ENCODE measurements around the gene RAB11FIP5.

The RAB11FIP5 gene

DNA sequence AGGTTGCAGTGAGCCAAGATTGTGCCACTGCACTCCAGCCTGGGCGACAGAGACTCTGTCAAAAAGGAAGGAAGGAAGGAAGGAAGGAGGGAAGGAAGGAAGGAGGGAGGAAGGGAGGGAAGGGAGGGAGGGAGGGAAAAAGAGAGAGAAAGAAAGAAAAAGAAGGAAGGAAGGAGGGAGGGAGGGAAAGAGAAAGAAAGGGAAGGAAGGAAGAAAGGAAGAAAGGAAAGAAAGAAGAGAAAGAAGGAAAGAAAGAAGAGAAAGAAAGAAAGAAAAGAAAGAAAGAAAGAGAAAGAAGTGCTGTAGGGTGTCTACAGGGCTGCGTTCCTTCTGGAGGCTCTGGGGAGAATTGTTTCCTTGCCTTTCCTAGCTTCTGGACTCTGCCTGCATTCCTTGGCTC, 22.5 kb upstream of the RAB11FIP5 start:
- H3K56ac ChIP-seq (ENCODE audit: low read length) = no peak overlapping the region
- no peak for DNase-seq
- H2BK120ac ChIP-seq (ENCODE audit: low read depth, low read length) = no peak overlapping the region
- H3K23ac ChIP-seq (ENCODE audit: low read length) = no peak overlapping the region
- H3K79me2 ChIP-seq (ENCODE audit: control insufficient read depth, insufficient read depth, low read length) = no peaks in the 10 kb centered on the region
- H3K9ac ChIP-seq (ENCODE audit: low read length) = no peak overlapping the region
- no peak overlapping the region for H2AK5ac ChIP-seq (ENCODE audit: low read length)
- H3K4ac ChIP-seq (ENCODE audit: low read depth, low read length) = no peak overlapping the region
- no peak overlapping the region for H3K18ac ChIP-seq (ENCODE audit: low read length)
- WGBS (ENCODE audit: extremely low coverage, insufficient coverage, low lambda C conversion rate) = no CpG with 5 or more reads among the region's 2 CpGs
- no peaks in the 10 kb centered on the region for H3K79me1 ChIP-seq (ENCODE audit: low read length)
- no peak overlapping the region for H4K5ac ChIP-seq (ENCODE audit: low read length)
- H4K8ac ChIP-seq (ENCODE audit: low read depth, low read length) = no peak overlapping the region
- H3K4me1 ChIP-seq (ENCODE audit: control insufficient read depth, low read depth, low read length) = no peaks in the 10 kb centered on the region
- no peak overlapping the region for H2BK15ac ChIP-seq (replicated peaks; ENCODE audit: low read depth)
- H3K27ac ChIP-seq (ENCODE audit: low read depth, low read length) = no peak overlapping the region
- no peaks in the 10 kb centered on the region for H3K27me3 ChIP-seq (ENCODE audit: insufficient read depth, low read length, poor library complexity)
- H3K4me3 ChIP-seq (ENCODE audit: low read length) = no peak overlapping the region
- H2BK5ac ChIP-seq (ENCODE audit: low read length) = no peak overlapping the region
- no peaks in the 10 kb centered on the region for H3K36me3 ChIP-seq (ENCODE audit: control insufficient read depth, insufficient read depth, low read length)
- no peak overlapping the region for H3K4me2 ChIP-seq (ENCODE audit: low read length)

DNA sequence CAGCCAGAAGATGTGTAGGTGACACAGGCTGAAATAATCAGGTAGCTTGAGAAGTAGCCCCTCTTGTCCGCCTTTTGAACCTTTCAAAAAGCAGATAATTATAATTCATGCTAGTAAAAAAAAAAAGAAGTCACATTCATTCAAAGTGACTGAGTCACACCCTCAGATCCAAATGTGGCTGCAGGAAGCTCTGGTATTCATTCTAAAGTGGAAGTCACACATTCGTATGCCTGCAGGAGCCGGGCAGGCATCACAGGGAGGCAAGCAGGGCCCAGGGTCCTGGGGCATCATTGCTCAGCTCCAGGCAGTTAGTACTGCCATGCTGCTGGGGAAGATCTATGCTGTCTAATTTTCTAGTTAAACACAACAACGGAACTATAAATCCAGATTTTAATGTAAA, 21.7 kb upstream of the RAB11FIP5 start:
- Histone ChIP-seq H3K4me3 (ENCODE audit: low read length) (no peak overlapping the region), H4K8ac (ENCODE audit: low read depth, low read length) (no peak overlapping the region), H3K4ac (ENCODE audit: low read depth, low read length) (no peak overlapping the region), H2BK15ac (replicated peaks; ENCODE audit: low read depth) (no peak overlapping the region), H2BK5ac (ENCODE audit: low read length) (no peak overlapping the region), H3K9ac (ENCODE audit: low read length) (no peak overlapping the region), H2AK5ac (ENCODE audit: low read length) (no peak overlapping the region), H3K36me3 (ENCODE audit: control insufficient read depth, insufficient read depth, low read length) (no peaks in the 10 kb centered on the region), H3K4me1 (ENCODE audit: control insufficient read depth, low read depth, low read length) (no peaks in the 10 kb centered on the region), H2BK120ac (ENCODE audit: low read depth, low read length) (no peak overlapping the region), H3K79me1 (ENCODE audit: low read length) (no peaks in the 10 kb centered on the region), H3K56ac (ENCODE audit: low read length) (no peak overlapping the region), H4K5ac (ENCODE audit: low read length) (no peak overlapping the region), H3K23ac (ENCODE audit: low read length) (no peak overlapping the region), H3K4me2 (ENCODE audit: low read length) (no peak overlapping the region), H3K79me2 (ENCODE audit: control insufficient read depth, insufficient read depth, low read length) (no peaks in the 10 kb centered on the region), H3K18ac (ENCODE audit: low read length) (no peak overlapping the region), H3K27me3 (ENCODE audit: insufficient read depth, low read length, poor library complexity) (no peaks in the 10 kb centered on the region), H3K27ac (ENCODE audit: low read depth, low read length) (no peak overlapping the region)
- 83% methylated on average over 1 of the region's 4 CpGs for WGBS (ENCODE audit: extremely low coverage, insufficient coverage, low lambda C conversion rate)
- DNase-seq = peak; percentile 40

DNA sequence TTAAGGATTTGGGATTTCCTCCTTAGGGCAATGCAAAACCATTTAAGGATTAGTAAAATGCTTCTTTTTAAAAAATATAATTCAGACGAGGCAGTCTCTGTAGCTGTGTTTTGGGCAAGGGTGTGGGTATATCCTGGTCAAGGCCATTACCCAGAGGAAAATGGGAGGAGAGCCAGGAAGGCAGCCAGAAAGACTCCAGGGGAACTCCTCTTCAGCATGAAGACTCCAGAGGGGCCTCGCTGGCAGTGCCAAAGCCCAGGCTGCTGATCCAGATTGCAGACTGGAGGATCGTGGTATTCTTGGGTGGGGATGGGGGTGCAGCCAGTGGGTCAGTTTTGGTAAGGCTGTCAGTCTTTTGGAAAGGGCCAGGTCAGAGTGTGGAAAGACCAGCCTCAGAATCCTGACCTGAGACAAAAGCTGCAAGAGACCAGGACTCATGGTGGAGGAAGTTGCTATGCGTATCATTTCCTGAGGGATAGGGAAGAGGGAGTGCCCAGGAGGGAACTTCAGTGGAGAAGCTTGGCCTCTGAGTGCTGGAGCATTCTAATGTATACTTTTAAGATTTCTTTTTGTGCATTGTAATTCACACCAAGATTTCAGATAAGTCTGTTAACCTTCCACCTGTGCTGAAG, 20.9 kb upstream of the RAB11FIP5 start:
- no peak overlapping the region for H2BK5ac ChIP-seq (ENCODE audit: low read length)
- no peak overlapping the region for H2BK120ac ChIP-seq (ENCODE audit: low read depth, low read length)
- H4K8ac ChIP-seq (ENCODE audit: low read depth, low read length) = no peak overlapping the region
- H3K79me2 ChIP-seq (ENCODE audit: control insufficient read depth, insufficient read depth, low read length) = no peaks in the 10 kb centered on the region
- H3K4me3 ChIP-seq (ENCODE audit: low read length) = no peak overlapping the region
- H3K4ac ChIP-seq (ENCODE audit: low read depth, low read length) = no peak overlapping the region
- no peaks in the 10 kb centered on the region for H3K36me3 ChIP-seq (ENCODE audit: control insufficient read depth, insufficient read depth, low read length)
- no peaks in the 10 kb centered on the region for H3K79me1 ChIP-seq (ENCODE audit: low read length)
- no peak overlapping the region for H2BK15ac ChIP-seq (replicated peaks; ENCODE audit: low read depth)
- no peak overlapping the region for H3K23ac ChIP-seq (ENCODE audit: low read length)
- no peaks in the 10 kb centered on the region for H3K27me3 ChIP-seq (ENCODE audit: insufficient read depth, low read length, poor library complexity)
- H2AK5ac ChIP-seq (ENCODE audit: low read length) = no peak overlapping the region
- H4K5ac ChIP-seq (ENCODE audit: low read length) = no peak overlapping the region
- H3K4me1 ChIP-seq (ENCODE audit: control insufficient read depth, low read depth, low read length) = no peaks in the 10 kb centered on the region
- no peak overlapping the region for H3K9ac ChIP-seq (ENCODE audit: low read length)
- H3K56ac ChIP-seq (ENCODE audit: low read length) = peak overlapping the region; percentile 15
- H3K18ac ChIP-seq (ENCODE audit: low read length) = no peak overlapping the region
- no CpG with 5 or more reads among the region's 4 CpGs for WGBS (ENCODE audit: extremely low coverage, insufficient coverage, low lambda C conversion rate)
- H3K4me2 ChIP-seq (ENCODE audit: low read length) = no peak overlapping the region
- H3K27ac ChIP-seq (ENCODE audit: low read depth, low read length) = no peak overlapping the region
- DNase-seq = no peak

DNA sequence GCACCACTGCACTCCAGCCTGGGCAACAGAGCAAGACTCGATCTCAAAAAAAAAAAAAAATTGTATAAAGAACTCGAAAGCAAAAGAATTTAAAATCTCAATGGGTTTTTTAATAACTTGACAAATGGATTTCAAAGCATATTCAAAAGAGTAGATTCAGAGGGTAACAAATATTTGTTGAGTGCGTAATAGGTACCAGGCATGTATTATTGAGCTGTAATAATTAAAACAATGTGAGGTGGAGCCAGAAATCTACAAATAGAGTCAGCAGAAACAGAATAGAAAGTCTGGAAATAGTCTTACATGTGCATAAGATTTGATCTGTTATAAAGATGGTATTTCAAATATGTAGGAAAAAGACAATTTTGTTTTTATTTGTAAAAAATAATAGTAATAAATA, 19.1 kb upstream of the RAB11FIP5 start:
- H2BK5ac ChIP-seq (ENCODE audit: low read length) = no peak overlapping the region
- no peak overlapping the region for H4K5ac ChIP-seq (ENCODE audit: low read length)
- no peak overlapping the region for H3K4ac ChIP-seq (ENCODE audit: low read depth, low read length)
- H3K4me1 ChIP-seq (ENCODE audit: control insufficient read depth, low read depth, low read length) = no peaks in the 10 kb centered on the region
- H2BK15ac ChIP-seq (replicated peaks; ENCODE audit: low read depth) = no peak overlapping the region
- no peak overlapping the region for H2BK120ac ChIP-seq (ENCODE audit: low read depth, low read length)
- no peak overlapping the region for H3K4me2 ChIP-seq (ENCODE audit: low read length)
- no peak overlapping the region for H2AK5ac ChIP-seq (ENCODE audit: low read length)
- no peaks in the 10 kb centered on the region for H3K36me3 ChIP-seq (ENCODE audit: control insufficient read depth, insufficient read depth, low read length)
- no peak overlapping the region for H4K8ac ChIP-seq (ENCODE audit: low read depth, low read length)
- WGBS (ENCODE audit: extremely low coverage, insufficient coverage, low lambda C conversion rate) = no CpG with 5 or more reads among the region's 3 CpGs
- no peak overlapping the region for H3K18ac ChIP-seq (ENCODE audit: low read length)
- DNase-seq = no peak
- no peak overlapping the region for H3K23ac ChIP-seq (ENCODE audit: low read length)
- no peaks in the 10 kb centered on the region for H3K27me3 ChIP-seq (ENCODE audit: insufficient read depth, low read length, poor library complexity)
- no peak overlapping the region for H3K9ac ChIP-seq (ENCODE audit: low read length)
- H3K56ac ChIP-seq (ENCODE audit: low read length) = no peak overlapping the region
- H3K79me1 ChIP-seq (ENCODE audit: low read length) = no peaks in the 10 kb centered on the region
- H3K79me2 ChIP-seq (ENCODE audit: control insufficient read depth, insufficient read depth, low read length) = no peaks in the 10 kb centered on the region
- H3K4me3 ChIP-seq (ENCODE audit: low read length) = no peak overlapping the region
- H3K27ac ChIP-seq (ENCODE audit: low read depth, low read length) = no peak overlapping the region

DNA sequence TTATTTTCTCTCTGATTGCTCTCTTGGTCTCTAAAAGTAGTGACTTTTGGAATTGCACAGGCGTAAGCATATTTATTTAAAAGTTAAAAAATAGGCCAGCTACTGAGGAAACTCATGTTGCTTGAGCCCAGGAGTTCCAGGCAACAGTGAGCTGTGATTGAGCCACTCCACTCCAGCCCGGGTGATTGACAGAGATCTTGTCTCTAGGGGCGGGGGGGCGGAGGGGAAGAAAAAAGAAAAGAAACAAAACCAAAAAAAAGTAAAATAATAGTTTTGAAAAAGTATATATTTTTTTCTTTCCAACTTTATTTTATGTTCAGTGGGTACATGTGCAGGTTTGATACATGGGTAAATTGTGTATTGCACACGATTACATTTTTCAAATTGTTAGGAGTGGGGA, 18.0 kb upstream of the RAB11FIP5 start:
- Histone ChIP-seq H3K79me1 (ENCODE audit: low read length) (no peaks in the 10 kb centered on the region), H3K4ac (ENCODE audit: low read depth, low read length) (no peak overlapping the region), H3K36me3 (ENCODE audit: control insufficient read depth, insufficient read depth, low read length) (no peaks in the 10 kb centered on the region), H3K56ac (ENCODE audit: low read length) (no peak overlapping the region), H2BK5ac (ENCODE audit: low read length) (no peak overlapping the region), H4K5ac (ENCODE audit: low read length) (no peak overlapping the region), H3K4me1 (ENCODE audit: control insufficient read depth, low read depth, low read length) (no peaks in the 10 kb centered on the region), H3K9ac (ENCODE audit: low read length) (no peak overlapping the region), H3K18ac (ENCODE audit: low read length) (no peak overlapping the region), H2BK15ac (replicated peaks; ENCODE audit: low read depth) (no peak overlapping the region), H3K79me2 (ENCODE audit: control insufficient read depth, insufficient read depth, low read length) (no peaks in the 10 kb centered on the region), H2BK120ac (ENCODE audit: low read depth, low read length) (no peak overlapping the region), H4K8ac (ENCODE audit: low read depth, low read length) (no peak overlapping the region), H3K4me3 (ENCODE audit: low read length) (no peak overlapping the region), H3K23ac (ENCODE audit: low read length) (no peak overlapping the region), H2AK5ac (ENCODE audit: low read length) (no peak overlapping the region), H3K4me2 (ENCODE audit: low read length) (no peak overlapping the region), H3K27ac (ENCODE audit: low read depth, low read length) (no peak overlapping the region), H3K27me3 (ENCODE audit: insufficient read depth, low read length, poor library complexity) (no peaks in the 10 kb centered on the region)
- no peak for DNase-seq
- no CpG with 5 or more reads among the region's 5 CpGs for WGBS (ENCODE audit: extremely low coverage, insufficient coverage, low lambda C conversion rate)

DNA sequence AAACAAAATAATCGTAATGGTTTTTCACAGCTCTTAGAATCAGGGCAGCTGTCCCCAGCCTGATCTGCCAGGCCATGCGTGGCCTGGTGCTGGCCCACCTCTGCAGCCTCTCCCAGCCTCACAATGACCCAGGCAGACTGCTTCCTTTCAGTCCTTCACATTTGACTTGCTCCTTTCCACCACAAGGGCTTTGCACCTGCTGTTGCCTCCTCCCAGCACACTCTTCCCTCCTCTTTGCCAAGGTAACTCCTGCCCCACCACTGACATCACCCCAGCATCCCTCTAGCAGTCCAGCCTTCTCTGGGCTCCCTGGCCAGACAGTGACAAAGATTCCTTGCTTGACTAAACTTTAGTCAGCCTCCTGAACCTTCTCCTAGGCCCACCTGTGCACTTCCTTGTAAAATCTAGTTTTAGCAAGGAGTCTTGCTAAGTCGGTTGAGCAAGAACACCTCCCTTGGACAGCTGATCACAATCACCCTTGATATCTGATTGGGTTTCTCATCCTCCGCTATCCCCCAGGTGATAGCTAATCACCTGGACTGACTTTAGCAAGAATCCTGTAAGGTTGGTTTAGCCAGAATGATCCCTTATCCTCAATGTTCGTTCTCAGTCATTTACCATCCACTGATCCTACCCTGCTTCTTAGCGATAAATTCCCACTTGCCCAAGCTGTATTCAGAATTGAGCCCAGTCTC, 16.2 kb upstream of the RAB11FIP5 start:
- Histone ChIP-seq H3K79me2 (ENCODE audit: control insufficient read depth, insufficient read depth, low read length) (no peaks in the 10 kb centered on the region), H3K56ac (ENCODE audit: low read length) (no peak overlapping the region), H2AK5ac (ENCODE audit: low read length) (no peak overlapping the region), H3K79me1 (ENCODE audit: low read length) (no peaks in the 10 kb centered on the region), H3K27ac (ENCODE audit: low read depth, low read length) (no peak overlapping the region), H3K4me1 (ENCODE audit: control insufficient read depth, low read depth, low read length) (no peaks in the 10 kb centered on the region), H3K23ac (ENCODE audit: low read length) (no peak overlapping the region), H3K4me3 (ENCODE audit: low read length) (no peak overlapping the region), H3K4ac (ENCODE audit: low read depth, low read length) (no peak overlapping the region), H3K18ac (ENCODE audit: low read length) (no peak overlapping the region), H2BK120ac (ENCODE audit: low read depth, low read length) (no peak overlapping the region), H3K36me3 (ENCODE audit: control insufficient read depth, insufficient read depth, low read length) (no peaks in the 10 kb centered on the region), H3K27me3 (ENCODE audit: insufficient read depth, low read length, poor library complexity) (no peaks in the 10 kb centered on the region), H3K4me2 (ENCODE audit: low read length) (no peak overlapping the region), H2BK15ac (replicated peaks; ENCODE audit: low read depth) (no peak overlapping the region), H2BK5ac (ENCODE audit: low read length) (no peak overlapping the region), H4K5ac (ENCODE audit: low read length) (no peak overlapping the region), H4K8ac (ENCODE audit: low read depth, low read length) (no peak overlapping the region), H3K9ac (ENCODE audit: low read length) (no peak overlapping the region)
- WGBS (ENCODE audit: extremely low coverage, insufficient coverage, low lambda C conversion rate) = no CpG with 5 or more reads among the region's 6 CpGs
- no peak for DNase-seq
